ENCODE data around the gene PNPLA7.

Gene PNPLA7

GRCh38 chr9:137474271-137474670 is 75.9 kb downstream of the PNPLA7 start:
- no peak overlapping the region for H2BK120ac ChIP-seq (ENCODE audit: low read depth, low read length)
- peaks cover 11% of the 10 kb centered on the region for H3K9me3 ChIP-seq (ENCODE audit: control insufficient read depth, low read length)
- no peak overlapping the region for H4K8ac ChIP-seq (ENCODE audit: low read length)
- H3K4me2 ChIP-seq (ENCODE audit: low read length, poor library complexity, severe bottlenecking): no peak overlapping the region
- no peak overlapping the region for H3K18ac ChIP-seq (ENCODE audit: low read depth in 1 of 2, low read length in 2 of 2)
- no peak for DNase-seq
- H2AK5ac ChIP-seq (ENCODE audit: low read length, severe bottlenecking): no peak overlapping the region
- peaks cover 8% of the 10 kb centered on the region for H3K4me1 ChIP-seq (ENCODE audit: control insufficient read depth, insufficient read depth, low read depth, low read length)
- H2AFZ ChIP-seq (ENCODE audit: low read depth, low read length): no peak overlapping the region
- H4K91ac ChIP-seq (ENCODE audit: low read length): no peak overlapping the region
- no peak overlapping the region for H3K4ac ChIP-seq (ENCODE audit: low read depth in 1 of 2, low read length in 2 of 2)
- H3K36me3 ChIP-seq (ENCODE audit: control insufficient read depth in 1 of 2, insufficient read depth in 2 of 2, low read depth in 1 of 2, low read length in 2 of 2): no peaks in the 10 kb centered on the region
- H3K9ac ChIP-seq (ENCODE audit: low read length): no peak overlapping the region
- no peak overlapping the region for H3K23ac ChIP-seq (ENCODE audit: low read length in 2 of 2)
- H3K14ac ChIP-seq (ENCODE audit: low read length in 2 of 2): no peak overlapping the region
- 96% methylated on average over 18 of the region's 18 CpGs for WGBS
- H3K4me3 ChIP-seq (ENCODE audit: insufficient read depth in 1 of 2, low read depth in 1 of 2, low read length in 2 of 2): no peak overlapping the region
- H3K27ac ChIP-seq (ENCODE audit: low read length, poor library complexity, severe bottlenecking): no peak overlapping the region
- no peak overlapping the region for H2BK12ac ChIP-seq (ENCODE audit: low read length in 2 of 2)
- no peaks in the 10 kb centered on the region for H3K79me1 ChIP-seq (replicated peaks; ENCODE audit: low read length, poor library complexity, severe bottlenecking)
- peaks cover 0 to under 1% of the 10 kb centered on the region in 2 experiments for H3K27me3 ChIP-seq (ENCODE audit: control insufficient read depth in 1 of 2, insufficient read depth in 1 of 2, low read length in 2 of 2)
- H2BK15ac ChIP-seq (ENCODE audit: low read depth, poor library complexity, severe bottlenecking): no peak overlapping the region
- H2BK5ac ChIP-seq (ENCODE audit: low read depth, low read length, poor library complexity, severe bottlenecking): no peak overlapping the region

GRCh38 chr9:137470785-137471184 is 79.4 kb downstream of the PNPLA7 start:
- no peak overlapping the region for H3K27ac ChIP-seq (ENCODE audit: low read length, poor library complexity, severe bottlenecking)
- no peaks in the 10 kb centered on the region for H3K36me3 ChIP-seq (ENCODE audit: control insufficient read depth in 1 of 2, insufficient read depth in 2 of 2, low read depth in 1 of 2, low read length in 2 of 2)
- no peak overlapping the region for H3K23ac ChIP-seq (ENCODE audit: low read length in 2 of 2)
- H3K4me1 ChIP-seq (ENCODE audit: control insufficient read depth, insufficient read depth, low read depth, low read length): no peaks in the 10 kb centered on the region
- no peak for DNase-seq
- H3K4me2 ChIP-seq (ENCODE audit: low read length, poor library complexity, severe bottlenecking): no peak overlapping the region
- H3K9me3 ChIP-seq (ENCODE audit: control insufficient read depth, low read length): peaks cover 2% of the 10 kb centered on the region
- no peak overlapping the region for H3K18ac ChIP-seq (ENCODE audit: low read depth in 1 of 2, low read length in 2 of 2)
- no peak overlapping the region for H2BK12ac ChIP-seq (ENCODE audit: low read length in 2 of 2)
- H3K14ac ChIP-seq (ENCODE audit: low read length in 2 of 2): no peak overlapping the region
- no peak overlapping the region for H3K4me3 ChIP-seq (ENCODE audit: insufficient read depth in 1 of 2, low read depth in 1 of 2, low read length in 2 of 2)
- H3K9ac ChIP-seq (ENCODE audit: low read length): no peak overlapping the region
- H2AK5ac ChIP-seq (ENCODE audit: low read length, severe bottlenecking): no peak overlapping the region
- no peak overlapping the region for H4K8ac ChIP-seq (ENCODE audit: low read length)
- H3K4ac ChIP-seq (ENCODE audit: low read depth in 1 of 2, low read length in 2 of 2): no peak overlapping the region
- peak overlapping the region; percentile 80 for H4K91ac ChIP-seq (ENCODE audit: low read length)
- H2BK120ac ChIP-seq (ENCODE audit: low read depth, low read length): no peak overlapping the region
- H3K27me3 ChIP-seq (ENCODE audit: control insufficient read depth in 1 of 2, insufficient read depth in 1 of 2, low read length in 2 of 2): no peaks in the 10 kb centered on the region
- H3K79me1 ChIP-seq (replicated peaks; ENCODE audit: low read length, poor library complexity, severe bottlenecking): no peaks in the 10 kb centered on the region
- no peak overlapping the region for H2BK5ac ChIP-seq (ENCODE audit: low read depth, low read length, poor library complexity, severe bottlenecking)
- no peak overlapping the region for H2BK15ac ChIP-seq (ENCODE audit: low read depth, poor library complexity, severe bottlenecking)
- no peak overlapping the region for H2AFZ ChIP-seq (ENCODE audit: low read depth, low read length)
- WGBS: 99% methylated on average over 5 of the region's 7 CpGs

GRCh38 chr9:137467896-137468295 is 82.3 kb downstream of the PNPLA7 start:
- Histone ChIP-seq H4K91ac (ENCODE audit: low read length) (no peak overlapping the region), H3K79me1 (replicated peaks; ENCODE audit: low read length, poor library complexity, severe bottlenecking) (no peaks in the 10 kb centered on the region), H2AFZ (ENCODE audit: low read depth, low read length) (no peak overlapping the region), H3K4ac (ENCODE audit: low read depth in 1 of 2, low read length in 2 of 2) (no peak overlapping the region), H2BK12ac (ENCODE audit: low read length in 2 of 2) (no peak overlapping the region), H3K18ac (ENCODE audit: low read depth in 1 of 2, low read length in 2 of 2) (no peak overlapping the region), H4K8ac (ENCODE audit: low read length) (no peak overlapping the region), H3K4me3 (ENCODE audit: insufficient read depth in 1 of 2, low read depth in 1 of 2, low read length in 2 of 2) (no peak overlapping the region), H3K36me3 (ENCODE audit: control insufficient read depth in 1 of 2, insufficient read depth in 2 of 2, low read depth in 1 of 2, low read length in 2 of 2) (peaks cover 0 to under 1% of the 10 kb centered on the region in 2 experiments), H3K14ac (ENCODE audit: low read length in 2 of 2) (no peak overlapping the region), H3K4me2 (ENCODE audit: low read length, poor library complexity, severe bottlenecking) (no peak overlapping the region), H3K9me3 (ENCODE audit: control insufficient read depth, low read length) (no peaks in the 10 kb centered on the region), H3K4me1 (ENCODE audit: control insufficient read depth, insufficient read depth, low read depth, low read length) (no peaks in the 10 kb centered on the region), H2BK5ac (ENCODE audit: low read depth, low read length, poor library complexity, severe bottlenecking) (no peak overlapping the region), H3K9ac (ENCODE audit: low read length) (no peak overlapping the region), H3K27ac (ENCODE audit: low read length, poor library complexity, severe bottlenecking) (no peak overlapping the region), H2BK15ac (ENCODE audit: low read depth, poor library complexity, severe bottlenecking) (no peak overlapping the region), H2BK120ac (ENCODE audit: low read depth, low read length) (no peak overlapping the region), H3K27me3 (ENCODE audit: control insufficient read depth in 1 of 2, insufficient read depth in 1 of 2, low read length in 2 of 2) (peaks cover 0 to 2% of the 10 kb centered on the region in 2 experiments), H3K23ac (ENCODE audit: low read length in 2 of 2) (no peak overlapping the region), H2AK5ac (ENCODE audit: low read length, severe bottlenecking) (no peak overlapping the region)
- 93% methylated on average over 7 of the region's 7 CpGs for WGBS
- no peak for DNase-seq

GRCh38 chr9:137467161-137467581 is 83.0 kb downstream of the PNPLA7 start:
- no peak for DNase-seq
- H2BK12ac ChIP-seq (ENCODE audit: low read length in 2 of 2): no peak overlapping the region
- no peak overlapping the region for H2BK5ac ChIP-seq (ENCODE audit: low read depth, low read length, poor library complexity, severe bottlenecking)
- H3K14ac ChIP-seq (ENCODE audit: low read length in 2 of 2): no peak overlapping the region
- H2BK15ac ChIP-seq (ENCODE audit: low read depth, poor library complexity, severe bottlenecking): no peak overlapping the region
- no peaks in the 10 kb centered on the region for H3K4me1 ChIP-seq (ENCODE audit: control insufficient read depth, insufficient read depth, low read depth, low read length)
- H2AK5ac ChIP-seq (ENCODE audit: low read length, severe bottlenecking): no peak overlapping the region
- H3K9me3 ChIP-seq (ENCODE audit: control insufficient read depth, low read length): no peaks in the 10 kb centered on the region
- no peak overlapping the region for H3K4ac ChIP-seq (ENCODE audit: low read depth in 1 of 2, low read length in 2 of 2)
- H3K4me2 ChIP-seq (ENCODE audit: low read length, poor library complexity, severe bottlenecking): no peak overlapping the region
- 91% methylated on average over 16 of the region's 16 CpGs for WGBS
- no peak overlapping the region for H3K18ac ChIP-seq (ENCODE audit: low read depth in 1 of 2, low read length in 2 of 2)
- no peak overlapping the region for H2BK120ac ChIP-seq (ENCODE audit: low read depth, low read length)
- H3K27me3 ChIP-seq (ENCODE audit: control insufficient read depth in 1 of 2, insufficient read depth in 1 of 2, low read length in 2 of 2): peaks cover 0 to 2% of the 10 kb centered on the region in 2 experiments
- H4K8ac ChIP-seq (ENCODE audit: low read length): no peak overlapping the region
- H4K91ac ChIP-seq (ENCODE audit: low read length): no peak overlapping the region
- H3K79me1 ChIP-seq (replicated peaks; ENCODE audit: low read length, poor library complexity, severe bottlenecking): no peaks in the 10 kb centered on the region
- H3K36me3 ChIP-seq (ENCODE audit: control insufficient read depth in 1 of 2, insufficient read depth in 2 of 2, low read depth in 1 of 2, low read length in 2 of 2): peaks cover 0 to 6% of the 10 kb centered on the region in 2 experiments
- no peak overlapping the region for H3K27ac ChIP-seq (ENCODE audit: low read length, poor library complexity, severe bottlenecking)
- no peak overlapping the region for H3K4me3 ChIP-seq (ENCODE audit: insufficient read depth in 1 of 2, low read depth in 1 of 2, low read length in 2 of 2)
- no peak overlapping the region for H2AFZ ChIP-seq (ENCODE audit: low read depth, low read length)
- H3K23ac ChIP-seq (ENCODE audit: low read length in 2 of 2): no peak overlapping the region
- no peak overlapping the region for H3K9ac ChIP-seq (ENCODE audit: low read length)

All from mesenchymal stem cell (in vitro differentiated cells and primary cell).